Peyer's patch (tissue), 4 donors: ENCODE data around the gene PSG4.

Source experiments
- POLR2A ChIP-seq, 2 donors: fragments of 450-650 bp; IDR thresholded peaks; one replicate each; pipeline ENCODE4 v1.5.1; 2017; ENCODE audit warnings: antibody characterized with exemption in 2 of 2, mild to moderate bottlenecking in 2 of 2, moderate library complexity in 2 of 2
- TF ChIP-seq, protein P1 (sequence below), 6 experiments: fragments of 450-650 bp in 4 of 6; fragments of 200-600 bp in 2 of 6; sonication (generic) in 1 of 6; IDR thresholded peaks; one replicate each; pipeline ENCODE4 v1.5.1; 2017 to 2019; ENCODE audit warnings: antibody characterized with exemption in 6 of 6, mild to moderate bottlenecking in 3 of 6, moderate library complexity in 1 of 6

- TF ChIP-seq, protein P1, sequence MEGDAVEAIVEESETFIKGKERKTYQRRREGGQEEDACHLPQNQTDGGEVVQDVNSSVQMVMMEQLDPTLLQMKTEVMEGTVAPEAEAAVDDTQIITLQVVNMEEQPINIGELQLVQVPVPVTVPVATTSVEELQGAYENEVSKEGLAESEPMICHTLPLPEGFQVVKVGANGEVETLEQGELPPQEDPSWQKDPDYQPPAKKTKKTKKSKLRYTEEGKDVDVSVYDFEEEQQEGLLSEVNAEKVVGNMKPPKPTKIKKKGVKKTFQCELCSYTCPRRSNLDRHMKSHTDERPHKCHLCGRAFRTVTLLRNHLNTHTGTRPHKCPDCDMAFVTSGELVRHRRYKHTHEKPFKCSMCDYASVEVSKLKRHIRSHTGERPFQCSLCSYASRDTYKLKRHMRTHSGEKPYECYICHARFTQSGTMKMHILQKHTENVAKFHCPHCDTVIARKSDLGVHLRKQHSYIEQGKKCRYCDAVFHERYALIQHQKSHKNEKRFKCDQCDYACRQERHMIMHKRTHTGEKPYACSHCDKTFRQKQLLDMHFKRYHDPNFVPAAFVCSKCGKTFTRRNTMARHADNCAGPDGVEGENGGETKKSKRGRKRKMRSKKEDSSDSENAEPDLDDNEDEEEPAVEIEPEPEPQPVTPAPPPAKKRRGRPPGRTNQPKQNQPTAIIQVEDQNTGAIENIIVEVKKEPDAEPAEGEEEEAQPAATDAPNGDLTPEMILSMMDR (IDR thresholded peaks at IDR 0.05) = no peak
- TF ChIP-seq POLR2A (IDR thresholded peaks at IDR 0.05) = no peak
Observed at GRCh38 chr19:43207991-43208390, 2.6 kb upstream of the PSG4 start.
